Activated T-cell treated with anti-CD3 and anti-CD28 coated beads for 1 hour (primary cell): ENCODE data around the gene RASGEF1B.

Experiments used
- DNase-seq: peaks from one replicate; pipeline ENCODE4 v3.0.0-alpha.2; 2020; ENCODE audit warnings: low read depth

The RASGEF1B gene

GRCh38 chr4:81465406-81466340, 6.0 kb downstream of the RASGEF1B start:
- DNase-seq = no peak

GRCh38 chr4:81460834-81461233, 10.9 kb downstream of the RASGEF1B start:
- no peak for DNase-seq

- no peak for DNase-seq
Observed at GRCh38 chr4:81460191-81460701, 11.5 kb downstream of the RASGEF1B start.

GRCh38 chr4:81459228-81459627, 12.5 kb downstream of the RASGEF1B start:
- DNase-seq = no peak

GRCh38 chr4:81457921-81458520, 13.7 kb downstream of the RASGEF1B start:
- no peak for DNase-seq

- no peak for DNase-seq
Observed at GRCh38 chr4:81457345-81457744, 14.4 kb downstream of the RASGEF1B start.

- no peak for DNase-seq
Observed at GRCh38 chr4:81455897-81456296, 15.8 kb downstream of the RASGEF1B start.

- no peak for DNase-seq
Observed at GRCh38 chr4:81454948-81455347, 16.8 kb downstream of the RASGEF1B start.

- DNase-seq = no peak
Observed at GRCh38 chr4:81454499-81454898, 17.2 kb downstream of the RASGEF1B start.

- no peak for DNase-seq
Observed at GRCh38 chr4:81453024-81453423, 18.7 kb downstream of the RASGEF1B start.

GRCh38 chr4:81452452-81453006, 19.2 kb downstream of the RASGEF1B start:
- no peak for DNase-seq

- no peak for DNase-seq
Observed at GRCh38 chr4:81449015-81449414, 22.7 kb downstream of the RASGEF1B start.

- no peak for DNase-seq
Observed at GRCh38 chr4:81447566-81448229, 24.0 kb downstream of the RASGEF1B start.

- no peak for DNase-seq
Observed at GRCh38 chr4:81446634-81447033, 25.1 kb downstream of the RASGEF1B start.

- DNase-seq = no peak
Observed at GRCh38 chr4:81445196-81445595, 26.5 kb downstream of the RASGEF1B start.

- no peak for DNase-seq
Observed at GRCh38 chr4:81442484-81443085, 29.1 kb downstream of the RASGEF1B start.

- no peak for DNase-seq
Observed at GRCh38 chr4:81440949-81441348, 30.8 kb downstream of the RASGEF1B start.

GRCh38 chr4:81436941-81437574, 34.6 kb downstream of the RASGEF1B start:
- no peak for DNase-seq

- no peak for DNase-seq
Observed at GRCh38 chr4:81436096-81436495, 35.6 kb downstream of the RASGEF1B start.

GRCh38 chr4:81432825-81433224, 38.9 kb downstream of the RASGEF1B start:
- DNase-seq = no peak

GRCh38 chr4:81431971-81432370, 39.7 kb downstream of the RASGEF1B start:
- no peak for DNase-seq
